ENCODE results near the gene INPP5F.
"Not testable (repeated sequence)": the region's sequence is repeated elsewhere in the genome, so short reads cannot be mapped to it uniquely, and the experiment has no call there.

The INPP5F gene

GRCh38 chr10:119703903-119704508 is 21.8 kb upstream of the INPP5F start:
- in situ Hi-C loops (cut with HindIII; ENCODE audit: low pct_ligation_motif_present, low pct_unique_long_range_greater_than_20kb, low sequenced_read_pairs) = no loop called here
- DNase-seq = no peak

GRCh38 chr10:119705434-119705831 is 20.4 kb upstream of the INPP5F start:
- no peak for DNase-seq
- in situ Hi-C loops (cut with HindIII; ENCODE audit: low pct_ligation_motif_present, low pct_unique_long_range_greater_than_20kb, low sequenced_read_pairs) = no loop called here

GRCh38 chr10:119706521-119707278 is 19.1 kb upstream of the INPP5F start:
- in situ Hi-C loops (cut with HindIII; ENCODE audit: low pct_ligation_motif_present, low pct_unique_long_range_greater_than_20kb, low sequenced_read_pairs) = no loop called here
- DNase-seq = no peak

- DNase-seq; in situ Hi-C loops (cut with HindIII; ENCODE audit: low pct_ligation_motif_present, low pct_unique_long_range_greater_than_20kb, low sequenced_read_pairs): not testable (repeated sequence)
Measured at GRCh38 chr10:119707331-119707730, 18.5 kb upstream of the INPP5F start.

GRCh38 chr10:119710935-119711334 is 14.9 kb upstream of the INPP5F start:
- in situ Hi-C loops (cut with HindIII; ENCODE audit: low pct_ligation_motif_present, low pct_unique_long_range_greater_than_20kb, low sequenced_read_pairs); DNase-seq: not testable (repeated sequence)

- in situ Hi-C loops (cut with HindIII; ENCODE audit: low pct_ligation_motif_present, low pct_unique_long_range_greater_than_20kb, low sequenced_read_pairs) = no loop called here
- no peak for DNase-seq
Measured at GRCh38 chr10:119713744-119714483, 11.9 kb upstream of the INPP5F start.

GRCh38 chr10:119714484-119714816 is 11.4 kb upstream of the INPP5F start:
- DNase-seq = no peak
- in situ Hi-C loops (cut with HindIII; ENCODE audit: low pct_ligation_motif_present, low pct_unique_long_range_greater_than_20kb, low sequenced_read_pairs) = no loop called here

GRCh38 chr10:119715628-119716505 is 10.0 kb upstream of the INPP5F start:
- in situ Hi-C loops (cut with HindIII; ENCODE audit: low pct_ligation_motif_present, low pct_unique_long_range_greater_than_20kb, low sequenced_read_pairs) = no loop called here
- DNase-seq = no peak

- no peak for DNase-seq
- in situ Hi-C loops (cut with HindIII; ENCODE audit: low pct_ligation_motif_present, low pct_unique_long_range_greater_than_20kb, low sequenced_read_pairs) = no loop called here
Measured at GRCh38 chr10:119723161-119723560, 2.7 kb upstream of the INPP5F start.

- in situ Hi-C loops (cut with HindIII; ENCODE audit: low pct_ligation_motif_present, low pct_unique_long_range_greater_than_20kb, low sequenced_read_pairs) = no loop called here
- DNase-seq = no peak
Measured at GRCh38 chr10:119723624-119724023, 2.2 kb upstream of the INPP5F start.

GRCh38 chr10:119724593-119725516 is 995 bp upstream of the INPP5F start:
- in situ Hi-C loops (cut with HindIII; ENCODE audit: low pct_ligation_motif_present, low pct_unique_long_range_greater_than_20kb, low sequenced_read_pairs) = no loop called here
- peak; percentile 61 for DNase-seq

- in situ Hi-C loops (cut with HindIII; ENCODE audit: low pct_ligation_motif_present, low pct_unique_long_range_greater_than_20kb, low sequenced_read_pairs) = no loop called here
Measured at GRCh38 chr10:119725517-119725827, 378 bp upstream of the INPP5F start.

GRCh38 chr10:119726676-119727261 is 919 bp downstream of the INPP5F start:
- peak; percentile 13 for DNase-seq
- in situ Hi-C loops (cut with HindIII; ENCODE audit: low pct_ligation_motif_present, low pct_unique_long_range_greater_than_20kb, low sequenced_read_pairs) = no loop called here

More at GRCh38 chr10:119725517-119725827, 378 bp upstream of the INPP5F start:
- no peak for DNase-seq

GRCh38 chr10:119728172-119728800 is 2.4 kb downstream of the INPP5F start:
- no peak for DNase-seq
- in situ Hi-C loops (cut with HindIII; ENCODE audit: low pct_ligation_motif_present, low pct_unique_long_range_greater_than_20kb, low sequenced_read_pairs) = no loop called here

GRCh38 chr10:119734396-119735332 is 8.8 kb downstream of the INPP5F start:
- in situ Hi-C loops (cut with HindIII; ENCODE audit: low pct_ligation_motif_present, low pct_unique_long_range_greater_than_20kb, low sequenced_read_pairs) = no loop called here
- DNase-seq = peak; percentile 59

- no peak for DNase-seq
- in situ Hi-C loops (cut with HindIII; ENCODE audit: low pct_ligation_motif_present, low pct_unique_long_range_greater_than_20kb, low sequenced_read_pairs) = no loop called here
Measured at GRCh38 chr10:119735451-119735850, 9.6 kb downstream of the INPP5F start.
